ENCODE results near the gene GPR35.
"Not testable (repeated sequence)": the region's sequence is repeated elsewhere in the genome, so short reads cannot be mapped to it uniquely, and the experiment has no call there.

The GPR35 gene

GRCh38 chr2:240603081-240603835, 22.0 kb upstream of the GPR35 start:
- DNase-seq (ENCODE audit: low read depth): no peak

- DNase-seq (ENCODE audit: low read depth): no peak
These were observed 21.4 kb upstream of the GPR35 start for GRCh38 chr2:240603846-240604245.

- no peak for DNase-seq (ENCODE audit: low read depth)
These were observed 20.9 kb upstream of the GPR35 start for GRCh38 chr2:240604291-240604938.

- DNase-seq (ENCODE audit: low read depth): no peak
These were observed 20.2 kb upstream of the GPR35 start for GRCh38 chr2:240604939-240605716.

- DNase-seq (ENCODE audit: low read depth): no peak
These were observed 19.2 kb upstream of the GPR35 start for GRCh38 chr2:240605867-240606743.

- DNase-seq (ENCODE audit: low read depth): no peak
These were observed 13.6 kb upstream of the GPR35 start for GRCh38 chr2:240611601-240612210.

- DNase-seq (ENCODE audit: low read depth): no peak
These were observed 11.5 kb upstream of the GPR35 start for GRCh38 chr2:240613781-240614180.

- no peak for DNase-seq (ENCODE audit: low read depth)
These were observed 10.9 kb upstream of the GPR35 start for GRCh38 chr2:240614391-240614790.

- DNase-seq (ENCODE audit: low read depth): no peak
These were observed 9.9 kb upstream of the GPR35 start for GRCh38 chr2:240615396-240615795.

GRCh38 chr2:240615820-240616547, 9.3 kb upstream of the GPR35 start:
- DNase-seq (ENCODE audit: low read depth): no peak

GRCh38 chr2:240616860-240617666, 8.2 kb upstream of the GPR35 start:
- not testable (repeated sequence) for DNase-seq (ENCODE audit: low read depth)

- no peak for DNase-seq (ENCODE audit: low read depth)
These were observed 6.5 kb upstream of the GPR35 start for GRCh38 chr2:240618776-240619175.

GRCh38 chr2:240619506-240620148, 5.7 kb upstream of the GPR35 start:
- no peak for DNase-seq (ENCODE audit: low read depth)

GRCh38 chr2:240620149-240620731, 5.0 kb upstream of the GPR35 start:
- no peak for DNase-seq (ENCODE audit: low read depth)

- DNase-seq (ENCODE audit: low read depth): no peak
These were observed 4.4 kb upstream of the GPR35 start for GRCh38 chr2:240620859-240621258.

- no peak for DNase-seq (ENCODE audit: low read depth)
These were observed 3.2 kb upstream of the GPR35 start for GRCh38 chr2:240622060-240622411.

- DNase-seq (ENCODE audit: low read depth): peak; percentile 53
These were observed 2.6 kb upstream of the GPR35 start for GRCh38 chr2:240622531-240623235.

GRCh38 chr2:240623531-240624010, 1.7 kb upstream of the GPR35 start:
- DNase-seq (ENCODE audit: low read depth): no peak

Data from activated T-helper 1 cell treated with Interleukin-2 at 50 U/mL for 16 hours (primary cell).